ENCODE measurements around the gene BTBD17. TPM values are rescaled to one million over a fixed set of nuclear protein-coding genes. Genes with fewer than 3 reads are reported as not detected.

The BTBD17 gene, protein sequence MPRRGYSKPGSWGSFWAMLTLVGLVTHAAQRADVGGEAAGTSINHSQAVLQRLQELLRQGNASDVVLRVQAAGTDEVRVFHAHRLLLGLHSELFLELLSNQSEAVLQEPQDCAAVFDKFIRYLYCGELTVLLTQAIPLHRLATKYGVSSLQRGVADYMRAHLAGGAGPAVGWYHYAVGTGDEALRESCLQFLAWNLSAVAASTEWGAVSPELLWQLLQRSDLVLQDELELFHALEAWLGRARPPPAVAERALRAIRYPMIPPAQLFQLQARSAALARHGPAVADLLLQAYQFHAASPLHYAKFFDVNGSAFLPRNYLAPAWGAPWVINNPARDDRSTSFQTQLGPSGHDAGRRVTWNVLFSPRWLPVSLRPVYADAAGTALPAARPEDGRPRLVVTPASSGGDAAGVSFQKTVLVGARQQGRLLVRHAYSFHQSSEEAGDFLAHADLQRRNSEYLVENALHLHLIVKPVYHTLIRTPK
- total RNA-seq: not detected

DNA sequence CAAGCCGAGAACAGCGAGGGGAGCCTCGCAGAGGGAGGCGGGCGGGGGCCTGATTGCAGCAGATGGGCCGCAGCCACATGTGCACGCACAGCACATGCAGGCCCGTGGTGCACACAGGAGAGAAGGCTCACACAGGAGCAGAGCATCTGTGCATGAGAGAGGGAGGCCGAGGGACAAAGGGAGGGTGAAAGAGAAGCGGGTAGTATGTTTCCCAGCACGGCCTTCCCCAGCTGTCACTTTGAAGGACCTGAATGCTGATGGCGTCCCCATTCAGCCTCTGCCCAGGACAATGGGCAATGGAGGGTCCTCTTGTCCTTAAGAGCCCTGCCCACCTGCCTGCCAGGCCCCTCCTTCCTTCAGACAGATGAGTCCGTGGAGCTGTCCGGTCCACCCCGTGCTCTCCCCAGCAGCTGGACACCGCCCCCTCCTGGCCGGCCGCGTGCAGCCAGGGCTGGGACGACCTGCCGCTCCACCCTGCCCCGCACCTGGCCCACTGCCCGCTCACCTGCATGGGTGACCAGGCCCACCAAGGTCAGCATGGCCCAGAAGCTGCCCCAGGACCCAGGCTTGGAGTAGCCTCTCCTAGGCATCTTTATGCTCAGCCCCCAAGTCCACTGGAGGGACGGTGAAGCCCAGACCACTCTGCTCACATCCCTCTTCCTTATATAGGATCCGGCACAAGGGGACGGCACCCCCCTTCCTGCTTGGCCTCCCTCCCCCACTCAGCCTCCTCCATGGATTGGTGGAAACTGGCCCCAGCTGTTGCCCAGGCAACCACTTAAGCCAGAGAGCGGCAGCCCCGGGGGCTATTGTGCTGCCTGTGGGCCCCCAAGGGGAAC is at the start of gene BTBD17:
Gene BTBD17, minus strand, starts transcription at position 639 of the 839 bp plus-strand sequence. Its CDS starts 49 bp downstream, at position 590.
- TF ChIP-seq, protein P1, sequence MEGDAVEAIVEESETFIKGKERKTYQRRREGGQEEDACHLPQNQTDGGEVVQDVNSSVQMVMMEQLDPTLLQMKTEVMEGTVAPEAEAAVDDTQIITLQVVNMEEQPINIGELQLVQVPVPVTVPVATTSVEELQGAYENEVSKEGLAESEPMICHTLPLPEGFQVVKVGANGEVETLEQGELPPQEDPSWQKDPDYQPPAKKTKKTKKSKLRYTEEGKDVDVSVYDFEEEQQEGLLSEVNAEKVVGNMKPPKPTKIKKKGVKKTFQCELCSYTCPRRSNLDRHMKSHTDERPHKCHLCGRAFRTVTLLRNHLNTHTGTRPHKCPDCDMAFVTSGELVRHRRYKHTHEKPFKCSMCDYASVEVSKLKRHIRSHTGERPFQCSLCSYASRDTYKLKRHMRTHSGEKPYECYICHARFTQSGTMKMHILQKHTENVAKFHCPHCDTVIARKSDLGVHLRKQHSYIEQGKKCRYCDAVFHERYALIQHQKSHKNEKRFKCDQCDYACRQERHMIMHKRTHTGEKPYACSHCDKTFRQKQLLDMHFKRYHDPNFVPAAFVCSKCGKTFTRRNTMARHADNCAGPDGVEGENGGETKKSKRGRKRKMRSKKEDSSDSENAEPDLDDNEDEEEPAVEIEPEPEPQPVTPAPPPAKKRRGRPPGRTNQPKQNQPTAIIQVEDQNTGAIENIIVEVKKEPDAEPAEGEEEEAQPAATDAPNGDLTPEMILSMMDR (IDR thresholded peaks at IDR 0.05): peak; percentile 55 to 78 (median 69)
- TF ChIP-seq EP300 (IDR thresholded peaks at IDR 0.05): no peak
- H3K27me3 ChIP-seq: peaks cover 0 to 55% of the 10 kb centered on the region in 2 donors
- no peaks in the 10 kb centered on the region for H3K36me3 ChIP-seq
- peaks cover 0 to 22% (median 5%) of the 10 kb centered on the region in 4 donors for H3K4me1 ChIP-seq
- no peak within 1 kb of the TSS for H3K27ac ChIP-seq
- DNase-seq (ENCODE audit: low spot score in 2 of 2): peak; percentile 20 to 39
- H3K9me3 ChIP-seq: no peaks in the 10 kb centered on the region
- no peak within 1 kb of the TSS for H3K4me3 ChIP-seq
- WGBS, 2 donors: 25 to 26% methylated on average over 25 to 26 of the region's 28 CpGs

DNA sequence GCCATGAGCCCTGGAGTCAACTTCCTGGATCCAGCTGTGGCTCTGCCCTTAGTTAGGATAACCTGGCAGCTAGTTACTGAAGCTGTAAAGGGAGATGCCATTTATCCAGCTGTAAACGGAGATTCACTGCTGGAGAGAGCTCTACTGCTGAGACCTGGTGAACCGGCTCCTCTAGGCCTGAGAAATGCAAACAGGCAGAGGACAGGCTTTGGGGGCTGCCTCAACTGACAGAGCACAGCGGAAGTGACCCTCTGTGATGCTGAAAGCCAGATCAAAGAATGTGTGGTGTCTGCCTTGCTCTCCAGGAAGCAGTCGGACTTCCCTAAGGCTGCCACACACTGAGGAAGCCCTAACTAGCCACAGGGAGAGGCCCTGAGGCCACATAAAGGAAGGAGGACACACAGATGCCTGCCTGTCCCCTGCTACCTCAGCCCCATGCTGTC is 48.4 kb upstream of the BTBD17 start:
- DNase-seq (ENCODE audit: low spot score in 2 of 2): no peak

DNA sequence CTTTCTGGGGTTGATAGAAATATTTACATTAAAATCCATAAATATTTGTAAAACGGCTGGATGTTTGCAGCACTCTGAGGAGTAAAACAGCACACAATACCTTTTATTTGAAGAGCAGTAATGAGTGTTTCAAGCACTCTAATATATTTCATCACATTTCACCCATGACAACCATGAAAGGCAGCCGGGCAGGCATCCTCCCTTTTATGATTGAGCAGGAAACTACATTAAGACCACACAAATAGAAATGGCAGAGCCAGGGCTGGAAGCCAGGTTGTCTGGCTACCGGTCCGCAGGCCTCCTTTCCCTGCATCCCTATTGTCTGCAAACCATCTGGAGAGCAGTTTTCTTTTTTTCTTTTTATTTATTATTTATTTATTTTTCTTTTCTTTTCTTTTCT is 47.1 kb upstream of the BTBD17 start:
- H3K9me3 ChIP-seq: no peaks in the 10 kb centered on the region
- 61 to 62% methylated on average over 4 of the region's 4 CpGs for WGBS, 2 donors
- TF ChIP-seq POLR2A (IDR thresholded peaks at IDR 0.05): no peak
- no peak for TF ChIP-seq EP300 (IDR thresholded peaks at IDR 0.05)
- TF ChIP-seq, protein P1 (IDR thresholded peaks at IDR 0.05): no peak
- H3K27me3 ChIP-seq: no peaks in the 10 kb centered on the region
- H3K27ac ChIP-seq: no peak overlapping the region
- no peaks in the 10 kb centered on the region for H3K36me3 ChIP-seq
- no peak overlapping the region for H3K4me3 ChIP-seq
- no peak for DNase-seq (ENCODE audit: low spot score in 2 of 2)
- H3K4me1 ChIP-seq: no peaks in the 10 kb centered on the region

More for the DNA sequence above, 48.4 kb upstream of the BTBD17 start:
- no peak overlapping the region for H3K4me3 ChIP-seq
- WGBS, 2 donors: 67 to 77% methylated on average over 2 to 4 of the region's 4 CpGs
- H3K9me3 ChIP-seq: no peaks in the 10 kb centered on the region
- no peaks in the 10 kb centered on the region for H3K36me3 ChIP-seq
- TF ChIP-seq EP300 (IDR thresholded peaks at IDR 0.05) (no peak), POLR2A (IDR thresholded peaks at IDR 0.05) (no peak)
- TF ChIP-seq, protein P1 (IDR thresholded peaks at IDR 0.05): no peak
- no peaks in the 10 kb centered on the region for H3K4me1 ChIP-seq
- H3K27me3 ChIP-seq: no peaks in the 10 kb centered on the region
- H3K27ac ChIP-seq: no peak overlapping the region

DNA sequence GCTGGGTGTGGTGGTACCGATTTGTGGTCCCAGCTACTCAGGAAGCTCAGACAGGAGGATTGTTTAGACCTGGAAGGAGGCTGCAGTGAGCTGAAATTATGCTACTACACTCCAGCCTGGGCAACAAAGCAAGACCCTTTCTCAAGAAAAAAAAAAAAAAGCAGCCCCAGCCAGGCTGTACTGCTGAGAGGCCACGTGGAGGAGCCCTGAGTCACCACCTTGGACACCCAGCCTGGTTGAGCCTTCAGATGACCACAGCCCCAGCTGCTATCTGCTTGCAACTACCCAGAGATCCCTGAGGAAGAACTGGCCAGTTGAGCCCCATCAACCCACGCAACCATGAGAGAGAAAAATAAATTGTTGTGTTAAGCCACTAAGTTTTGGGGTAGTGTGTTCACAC is 46.6 kb upstream of the BTBD17 start:
- Histone ChIP-seq H3K4me3 (no peak overlapping the region), H3K36me3 (no peaks in the 10 kb centered on the region), H3K4me1 (no peaks in the 10 kb centered on the region), H3K27me3 (no peaks in the 10 kb centered on the region), H3K27ac (no peak overlapping the region), H3K9me3 (no peaks in the 10 kb centered on the region)
- WGBS, 2 donors: 63 to 69% methylated on average over 3 of the region's 3 CpGs
- no peak for DNase-seq (ENCODE audit: low spot score in 2 of 2)
- TF ChIP-seq, protein P1 (IDR thresholded peaks at IDR 0.05): no peak
- TF ChIP-seq EP300 (IDR thresholded peaks at IDR 0.05) (no peak), POLR2A (IDR thresholded peaks at IDR 0.05) (no peak)
